GM21576 (cell line): ENCODE data around the gene TARBP2.

Experiments
- ATAC-seq: cut with Tn5 transposase; IDR thresholded peaks from one replicate; pipeline ENCODE4 v1.9.1; 2021; ENCODE audit warnings: mild to moderate bottlenecking, moderate library complexity; ENCODE audit not compliant: unreplicated experiment

TARBP2 gene

DNA sequence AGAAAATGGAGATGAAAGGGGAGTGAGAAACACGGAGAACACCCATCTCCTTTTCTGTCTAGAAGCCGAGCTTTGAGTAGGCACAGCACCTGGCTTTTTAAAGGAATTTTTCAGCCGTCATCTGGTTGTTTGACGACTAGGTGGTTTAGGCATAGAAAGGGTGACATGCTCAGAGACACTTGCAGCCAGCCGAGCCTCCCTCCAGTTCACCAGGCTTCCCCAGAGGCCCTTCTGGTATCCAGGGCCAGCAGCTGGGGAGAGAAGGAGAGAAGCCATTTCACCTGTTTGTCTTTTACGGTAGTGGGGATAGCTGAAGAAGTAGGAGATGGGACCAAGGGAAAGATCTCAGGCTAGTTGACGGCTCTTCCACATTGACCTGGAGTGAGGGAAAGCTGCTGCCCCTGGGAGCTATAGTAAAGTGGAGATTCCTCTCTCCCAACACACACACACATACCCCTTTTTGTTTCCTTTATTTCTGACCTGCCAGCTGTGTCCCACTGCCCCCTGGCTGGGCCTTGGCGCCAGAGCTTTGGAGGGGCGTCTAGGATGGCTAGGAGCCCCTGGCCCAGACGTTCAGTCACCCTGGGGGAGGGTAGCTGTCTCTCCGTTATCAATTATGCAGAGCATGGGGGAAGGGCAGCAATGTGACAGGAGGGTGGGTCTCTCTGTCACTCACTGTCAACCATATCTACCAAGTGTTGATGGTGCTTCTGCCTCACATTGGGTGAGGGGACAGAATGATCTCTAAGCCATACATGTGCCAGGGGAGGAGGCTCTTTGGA is 7.3 kb upstream of the TARBP2 start:
- no peak for ATAC-seq

DNA sequence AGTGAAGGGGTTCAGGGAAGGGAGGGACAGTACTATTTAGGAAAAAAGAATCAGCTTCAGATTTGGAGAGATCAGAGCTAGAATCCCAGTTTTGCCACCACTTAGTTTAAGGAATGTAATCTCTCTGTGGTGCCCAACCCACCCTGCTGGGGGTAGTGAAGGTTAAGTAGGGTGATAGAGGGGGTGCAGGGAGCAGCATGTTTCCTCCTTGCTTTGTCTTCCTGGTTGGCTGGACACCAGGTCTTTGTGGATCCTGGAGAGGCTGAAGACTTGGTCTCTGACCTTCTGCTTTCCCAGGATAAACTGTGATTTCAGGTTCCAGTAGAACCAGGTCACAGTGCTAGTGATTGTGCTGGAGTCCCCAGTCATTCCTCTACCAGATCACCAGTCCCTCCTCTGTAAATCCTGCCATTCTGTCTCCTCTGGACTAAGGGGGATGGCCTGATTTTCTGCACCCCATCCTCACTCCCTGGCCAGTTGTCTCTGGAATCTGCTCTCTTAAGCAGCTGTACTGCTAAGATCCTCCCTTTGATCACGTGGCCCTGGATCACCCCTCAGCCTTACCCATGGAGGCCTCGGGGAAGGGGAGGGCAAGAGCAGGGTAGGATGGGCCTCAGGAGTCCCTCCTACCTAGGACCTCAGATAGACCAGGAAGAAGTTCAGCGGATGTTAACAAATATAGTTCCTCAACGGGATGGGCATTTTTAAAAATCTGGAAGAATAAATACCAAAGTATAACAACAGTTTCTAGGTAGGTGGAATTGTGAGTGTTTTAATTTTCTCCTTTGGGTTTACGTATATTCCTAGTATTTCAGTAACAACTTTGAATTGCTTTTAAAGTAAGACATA is 5.0 kb upstream of the TARBP2 start:
- no peak for ATAC-seq

DNA sequence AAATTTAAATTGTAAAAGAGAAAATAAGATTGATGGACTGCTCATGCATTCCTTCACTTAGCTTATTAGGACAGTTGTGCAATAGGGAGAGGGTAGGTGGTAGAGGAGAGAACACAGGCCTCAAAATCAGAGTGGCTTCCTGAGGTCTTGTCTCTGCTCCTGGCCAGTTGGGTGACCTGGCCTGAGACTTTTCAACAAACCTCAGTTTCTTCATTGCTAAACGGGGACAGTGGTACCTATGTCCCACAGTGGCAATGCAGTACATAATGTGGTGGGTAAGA is 4.4 kb upstream of the TARBP2 start:
- ATAC-seq, result no peak

DNA sequence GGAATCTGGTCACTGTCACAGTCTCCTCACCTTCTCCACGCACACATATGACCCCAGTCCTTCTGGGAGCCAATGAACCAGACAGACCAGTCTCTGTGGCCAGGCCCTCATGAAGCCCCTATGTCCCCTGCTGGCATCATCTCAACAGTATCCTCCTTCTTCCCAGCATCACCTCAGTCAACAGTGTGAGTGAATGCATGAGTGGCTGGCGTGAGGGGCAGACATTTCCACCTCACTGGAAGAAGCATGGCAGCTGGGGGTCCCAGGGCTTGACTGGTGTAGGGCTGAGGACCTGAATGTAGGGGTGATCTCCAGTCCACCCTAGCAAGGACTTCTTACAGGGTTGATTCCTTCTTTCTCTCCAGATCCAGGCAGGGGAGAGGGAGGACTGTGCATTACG is 3.6 kb upstream of the TARBP2 start:
- no peak for ATAC-seq

DNA sequence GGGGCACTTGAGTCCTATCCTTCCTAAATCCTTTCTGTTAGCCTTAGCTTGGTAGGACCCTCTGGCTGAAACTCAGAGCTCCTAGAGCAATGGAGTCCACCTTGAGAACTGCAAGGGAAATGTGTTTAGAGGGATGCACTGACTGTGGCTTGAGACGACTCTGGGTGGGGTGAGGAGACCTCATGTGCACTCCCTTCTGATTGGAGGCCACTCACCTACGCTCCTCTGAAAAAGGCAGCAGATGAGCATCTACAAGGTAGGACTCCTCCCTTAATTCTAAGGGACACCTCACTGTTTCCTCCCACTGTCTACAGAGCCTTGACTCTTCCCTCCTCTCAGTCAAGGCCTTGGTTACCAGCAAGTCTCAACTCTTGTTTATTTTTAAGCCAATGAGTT is 2.9 kb upstream of the TARBP2 start:
- no peak for ATAC-seq

DNA sequence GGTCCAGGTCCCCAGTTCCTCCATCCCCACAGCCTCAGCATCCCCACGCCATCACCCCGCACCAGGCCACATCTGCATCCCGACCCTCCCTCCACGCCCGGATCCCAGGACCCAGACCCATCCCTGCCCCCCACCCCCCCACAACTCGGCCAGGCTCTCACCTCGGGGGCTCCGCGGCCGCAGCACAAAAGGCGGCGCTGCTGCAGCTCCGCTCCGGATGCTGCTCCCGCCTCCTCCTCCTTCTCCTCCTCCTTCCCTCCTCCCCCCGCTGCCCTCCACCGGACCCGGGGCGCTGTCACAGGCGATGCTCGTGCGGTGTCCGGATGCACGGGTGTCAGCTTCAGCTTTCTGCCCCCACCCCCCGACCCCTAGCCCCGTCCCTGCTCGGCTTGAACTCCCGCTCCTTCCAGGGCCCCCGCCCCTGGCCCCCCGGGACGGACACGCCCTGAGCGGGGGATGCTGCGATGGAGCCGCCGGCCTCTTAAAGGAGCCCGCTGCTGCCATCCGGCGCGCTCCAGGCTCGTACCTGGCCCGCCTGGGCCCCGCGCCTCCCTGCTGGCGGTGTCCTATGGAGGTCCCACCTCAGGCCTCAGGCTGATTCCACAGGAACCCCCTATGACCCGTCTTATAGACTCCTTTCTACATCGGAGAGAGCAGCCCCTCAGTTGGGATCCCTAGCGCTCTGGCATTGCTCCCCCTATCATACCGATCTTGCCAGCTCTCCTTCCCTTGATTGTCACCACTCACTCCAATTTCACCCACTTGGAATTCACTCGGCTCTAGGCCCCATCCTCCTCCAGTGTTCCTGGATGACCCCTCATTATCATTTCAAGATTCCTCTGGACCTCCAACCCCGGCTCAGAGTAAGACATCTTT is 1.6 kb upstream of the TARBP2 start, which contains the start of gene MAP3K12:
Gene MAP3K12, minus strand, starts transcription at position 193 of the 876 bp plus-strand sequence. CDS start 12,067 bp downstream, outside the sequence.
- ATAC-seq, result no peak

DNA sequence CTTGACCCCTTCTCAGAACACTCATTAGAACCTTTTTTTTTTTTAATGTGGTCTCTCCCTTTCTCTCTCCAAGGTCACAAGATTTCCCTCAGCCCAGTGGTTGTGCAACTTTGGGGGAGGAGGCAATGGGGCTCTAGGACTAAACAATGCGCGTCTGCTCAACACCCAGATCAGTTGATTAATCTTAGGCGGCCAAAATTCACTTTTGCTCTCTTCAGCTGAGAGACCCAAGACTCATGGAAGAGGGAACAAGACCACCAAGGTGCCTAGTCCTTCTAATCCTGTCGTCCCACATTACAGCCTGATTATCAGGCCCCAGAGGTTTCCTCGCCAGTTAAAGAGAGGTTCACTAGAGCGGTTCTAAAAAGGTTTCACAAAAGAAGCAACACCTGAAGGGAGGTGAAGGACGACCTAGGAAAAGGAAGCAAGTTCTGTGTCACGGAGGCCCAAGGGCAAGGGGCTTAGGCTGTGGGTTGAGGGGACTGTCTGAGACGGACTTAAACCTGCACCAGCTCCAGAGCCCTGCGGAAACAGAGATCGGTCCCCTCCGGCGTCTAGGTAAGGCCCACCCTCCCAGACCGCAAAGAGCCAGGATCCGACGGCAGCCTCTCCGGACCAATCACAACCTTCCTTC is 824 bp upstream of the TARBP2 start:
- no peak for ATAC-seq

DNA sequence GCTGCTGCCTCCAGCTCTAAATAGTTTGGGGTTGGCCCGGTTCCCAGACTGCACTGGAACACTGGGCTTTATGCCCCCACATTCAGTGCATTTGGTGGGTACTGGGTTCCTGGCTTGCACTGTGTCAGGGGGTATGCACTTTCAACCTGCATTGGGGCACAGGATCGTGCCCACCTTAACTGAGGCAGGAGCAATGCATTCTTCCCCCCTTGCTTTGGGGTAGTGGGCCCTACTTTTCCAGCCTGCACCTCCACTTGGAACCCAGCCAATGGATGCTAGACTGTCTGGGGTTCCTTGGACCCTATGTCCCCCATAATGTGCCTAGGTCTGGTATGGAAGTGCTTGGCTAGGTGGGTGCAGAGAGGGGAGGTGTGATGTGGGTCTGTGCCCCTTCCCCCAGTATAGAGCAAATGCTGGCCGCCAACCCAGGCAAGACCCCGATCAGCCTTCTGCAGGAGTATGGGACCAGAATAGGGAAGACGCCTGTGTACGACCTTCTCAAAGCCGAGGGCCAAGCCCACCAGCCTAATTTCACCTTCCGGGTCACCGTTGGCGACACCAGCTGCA is 615 bp downstream of the TARBP2 start:
- ATAC-seq, result no peak

DNA sequence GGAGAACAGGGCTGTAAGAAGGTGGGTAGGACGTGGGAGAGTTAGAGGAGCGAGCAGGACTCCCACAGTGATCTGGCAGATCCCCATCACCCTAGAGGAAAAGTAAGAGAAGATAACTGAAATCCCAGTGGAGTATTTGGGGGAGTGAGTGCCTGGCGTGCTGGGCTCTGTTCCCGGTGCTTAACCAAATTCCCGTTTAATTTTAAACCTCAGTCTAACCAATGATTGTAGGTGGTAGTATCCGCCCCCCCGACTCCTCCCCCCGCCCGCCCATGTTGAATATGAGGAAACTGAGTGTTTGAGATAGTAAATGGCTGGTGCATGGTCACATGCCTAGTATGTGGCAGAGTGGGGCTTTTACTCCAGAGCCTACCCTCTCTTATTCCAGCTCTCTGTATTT is 1.2 kb downstream of the TARBP2 start:
- ATAC-seq, result no peak

DNA sequence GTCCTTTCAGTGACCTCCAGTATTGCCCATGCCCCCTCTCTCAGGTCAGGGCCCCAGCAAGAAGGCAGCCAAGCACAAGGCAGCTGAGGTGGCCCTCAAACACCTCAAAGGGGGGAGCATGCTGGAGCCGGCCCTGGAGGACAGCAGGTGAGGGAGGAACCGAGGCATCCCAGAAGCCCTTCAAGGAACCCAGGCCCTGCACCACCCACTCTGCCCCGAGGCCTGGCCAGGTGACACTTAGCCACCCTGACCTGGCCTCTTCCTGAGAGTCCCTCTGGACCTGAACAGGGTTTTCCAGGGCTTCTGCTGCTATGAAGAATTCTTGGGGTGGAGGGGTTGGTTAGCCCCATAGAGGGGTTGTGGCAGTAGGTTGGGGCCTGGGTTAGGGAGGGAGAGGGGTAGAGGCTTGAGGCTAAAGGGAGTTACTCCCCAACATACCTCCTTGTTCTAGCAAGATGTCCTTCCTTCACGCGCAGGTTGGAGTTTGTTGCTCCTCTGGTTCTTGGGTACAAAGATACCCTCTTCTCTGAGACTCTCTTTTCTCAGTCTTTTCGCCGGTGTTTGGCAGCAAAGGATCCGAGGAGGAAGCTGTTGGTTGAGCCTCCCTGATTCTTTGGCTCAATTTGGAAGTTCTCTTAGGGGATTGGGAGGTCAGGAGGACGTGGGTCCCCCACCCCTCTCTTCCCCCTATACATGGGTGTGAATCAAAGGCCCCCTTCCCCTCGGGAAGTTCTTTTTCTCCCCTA is 2.1 kb downstream of the TARBP2 start:
- no peak for ATAC-seq

DNA sequence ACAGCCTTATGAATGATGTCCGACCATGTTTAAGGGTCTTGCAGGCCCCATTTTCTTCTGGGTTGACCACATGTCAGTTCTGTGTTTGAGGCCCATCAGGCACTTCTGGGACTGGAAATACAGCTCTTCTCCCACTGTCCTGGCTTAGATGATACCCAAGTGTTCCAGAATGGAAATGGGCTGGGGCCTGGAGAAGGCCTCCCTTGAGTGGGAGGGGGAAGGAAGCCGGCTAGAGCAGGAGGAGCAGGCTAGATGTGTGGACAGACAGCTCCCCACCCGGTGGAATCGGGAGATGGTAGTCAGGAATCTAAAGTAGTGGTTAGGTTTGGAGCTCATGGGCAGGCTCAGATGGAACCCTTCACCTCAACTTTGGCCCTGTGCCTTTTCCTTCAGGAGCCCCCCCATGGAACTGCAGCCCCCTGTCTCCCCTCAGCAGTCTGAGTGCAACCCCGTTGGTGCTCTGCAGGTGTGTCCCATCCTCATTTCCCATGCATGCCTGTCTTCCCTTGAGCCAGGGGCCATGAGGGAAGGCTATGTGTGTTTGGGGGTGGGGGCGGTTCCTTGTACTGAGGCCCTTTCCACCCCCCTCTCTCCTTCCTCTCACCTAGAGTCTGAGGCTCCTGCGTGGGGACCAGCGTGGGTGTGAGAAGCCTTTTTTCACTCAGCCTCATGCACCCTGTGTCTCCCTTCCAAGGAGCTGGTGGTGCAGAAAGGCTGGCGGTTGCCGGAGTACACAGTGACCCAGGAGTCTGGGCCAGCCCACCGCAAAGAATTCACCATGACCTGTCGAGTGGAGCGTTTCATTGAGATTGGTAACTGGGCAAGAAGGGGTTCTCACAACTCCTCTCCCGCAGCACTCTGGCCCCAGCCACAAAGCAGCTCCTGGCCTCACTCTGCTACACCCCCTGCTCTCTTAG is 3.2 kb downstream of the TARBP2 start:
- no peak for ATAC-seq

DNA sequence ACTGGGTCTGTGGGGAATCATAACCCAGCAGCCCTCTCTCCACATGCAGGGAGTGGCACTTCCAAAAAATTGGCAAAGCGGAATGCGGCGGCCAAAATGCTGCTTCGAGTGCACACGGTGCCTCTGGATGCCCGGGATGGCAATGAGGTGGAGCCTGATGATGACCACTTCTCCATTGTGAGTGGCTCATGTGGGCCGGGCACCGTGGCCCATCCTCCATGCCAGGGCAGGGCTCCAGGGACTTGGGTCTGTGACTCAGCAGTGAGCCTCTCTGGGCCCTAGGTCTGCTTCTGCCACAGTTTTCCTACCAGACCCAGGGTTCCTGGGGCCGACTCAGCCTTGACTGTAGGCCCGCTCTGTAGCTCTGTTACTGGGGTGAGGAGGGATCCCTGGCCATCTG is 4.0 kb downstream of the TARBP2 start:
- no peak for ATAC-seq

DNA sequence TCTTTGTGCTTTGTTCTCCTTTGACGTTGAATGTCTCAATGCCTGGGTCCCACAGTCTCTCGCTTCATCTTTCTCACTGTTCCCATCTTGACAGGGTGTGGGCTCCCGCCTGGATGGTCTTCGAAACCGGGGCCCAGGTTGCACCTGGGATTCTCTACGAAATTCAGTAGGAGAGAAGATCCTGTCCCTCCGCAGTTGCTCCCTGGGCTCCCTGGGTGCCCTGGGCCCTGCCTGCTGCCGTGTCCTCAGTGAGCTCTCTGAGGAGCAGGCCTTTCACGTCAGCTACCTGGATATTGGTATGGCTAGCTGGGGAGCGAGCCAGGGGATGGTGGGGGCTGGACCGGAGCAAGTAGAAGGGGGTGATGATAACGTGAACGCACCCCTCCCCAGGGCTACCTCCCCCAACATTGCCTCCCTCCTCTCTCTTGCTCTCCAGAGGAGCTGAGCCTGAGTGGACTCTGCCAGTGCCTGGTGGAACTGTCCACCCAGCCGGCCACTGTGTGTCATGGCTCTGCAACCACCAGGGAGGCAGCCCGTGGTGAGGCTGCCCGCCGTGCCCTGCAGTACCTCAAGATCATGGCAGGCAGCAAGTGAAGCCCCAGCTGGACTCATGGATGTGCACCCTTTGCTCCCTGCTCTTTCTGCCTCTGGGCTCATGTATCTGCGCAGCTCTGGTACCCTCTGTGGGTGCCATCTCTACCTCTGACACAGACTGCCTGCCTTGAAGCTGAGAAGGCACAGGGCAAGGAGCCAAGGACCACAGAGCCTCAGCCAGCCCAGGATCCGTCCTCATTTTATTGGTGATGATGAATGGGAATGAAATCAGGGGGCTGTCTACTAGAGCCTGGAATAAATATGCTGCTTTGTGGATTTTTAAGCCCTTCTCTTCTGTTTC is 4.7 kb downstream of the TARBP2 start:
- no peak for ATAC-seq

DNA sequence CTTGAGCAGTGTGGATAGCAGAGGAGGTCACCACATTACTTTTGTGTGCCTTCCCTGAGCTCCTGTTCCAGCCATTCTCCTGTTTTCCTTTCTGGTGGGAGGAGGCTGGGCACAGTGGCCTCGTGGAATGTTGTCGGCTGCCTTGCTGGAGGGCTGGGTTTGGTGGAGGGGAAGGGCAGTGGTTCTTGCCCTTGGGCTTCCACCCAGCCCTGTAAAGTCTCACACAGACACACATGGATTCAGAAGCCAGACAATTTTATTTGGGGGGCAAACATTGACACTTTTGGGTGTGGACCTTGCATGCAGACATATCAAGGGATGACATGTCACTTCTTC is 5.3 kb downstream of the TARBP2 start:
- no peak for ATAC-seq

DNA sequence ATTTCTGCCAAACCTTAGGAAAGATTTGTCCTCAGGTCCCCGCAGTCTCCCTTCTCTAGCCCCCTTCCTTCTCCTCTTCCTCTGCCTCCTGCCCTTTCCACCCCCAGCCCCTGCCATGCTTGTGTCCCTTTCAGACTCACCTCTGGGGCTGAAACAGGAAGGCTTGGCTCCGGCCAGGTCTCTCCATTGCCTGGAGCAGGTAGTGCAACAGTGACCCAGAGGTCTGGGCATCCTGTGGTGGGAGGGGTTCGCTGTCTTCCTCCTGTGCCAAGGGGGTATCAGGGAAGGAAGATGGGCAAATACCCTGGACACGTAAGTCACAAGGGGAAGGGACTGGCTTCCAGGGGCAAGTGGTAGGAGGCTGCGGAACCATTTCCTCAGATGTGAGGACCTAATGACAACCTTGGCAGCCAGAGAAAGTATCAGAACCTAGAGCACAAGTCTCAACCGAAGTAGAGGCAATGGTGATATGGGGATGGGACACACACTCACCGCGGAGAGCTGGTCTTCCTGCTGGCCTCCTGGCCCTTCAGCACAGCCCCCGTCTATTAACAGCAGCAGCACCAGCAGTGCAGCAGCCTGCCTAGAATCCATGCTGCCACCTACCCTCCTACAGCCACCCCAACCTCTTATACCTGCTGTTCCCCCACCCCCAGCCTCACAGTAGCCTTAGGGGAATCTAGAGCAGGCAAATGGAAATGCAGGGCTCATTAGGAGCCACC is 6.0 kb downstream of the TARBP2 start, which contains the start of gene NPFF:
Gene NPFF, minus strand, starts transcription at position 604 of the 722 bp plus-strand sequence. Its CDS starts 10 bp downstream, at position 594.
- ATAC-seq, result no peak

DNA sequence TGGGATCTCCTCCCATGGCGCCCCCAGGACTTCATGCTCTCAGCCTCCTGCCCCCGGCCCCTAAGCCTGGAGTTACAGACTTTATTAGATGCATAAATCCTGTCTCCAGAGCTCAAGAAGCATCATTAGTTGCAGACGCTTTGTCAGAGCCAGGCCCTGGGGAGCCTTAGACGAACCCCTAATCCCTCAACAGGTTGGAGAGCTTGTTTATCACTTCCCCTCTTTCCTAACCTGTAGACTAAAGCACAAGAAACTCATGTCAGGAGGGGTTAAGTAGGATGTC is 6.5 kb downstream of the TARBP2 start:
- no peak for ATAC-seq

DNA sequence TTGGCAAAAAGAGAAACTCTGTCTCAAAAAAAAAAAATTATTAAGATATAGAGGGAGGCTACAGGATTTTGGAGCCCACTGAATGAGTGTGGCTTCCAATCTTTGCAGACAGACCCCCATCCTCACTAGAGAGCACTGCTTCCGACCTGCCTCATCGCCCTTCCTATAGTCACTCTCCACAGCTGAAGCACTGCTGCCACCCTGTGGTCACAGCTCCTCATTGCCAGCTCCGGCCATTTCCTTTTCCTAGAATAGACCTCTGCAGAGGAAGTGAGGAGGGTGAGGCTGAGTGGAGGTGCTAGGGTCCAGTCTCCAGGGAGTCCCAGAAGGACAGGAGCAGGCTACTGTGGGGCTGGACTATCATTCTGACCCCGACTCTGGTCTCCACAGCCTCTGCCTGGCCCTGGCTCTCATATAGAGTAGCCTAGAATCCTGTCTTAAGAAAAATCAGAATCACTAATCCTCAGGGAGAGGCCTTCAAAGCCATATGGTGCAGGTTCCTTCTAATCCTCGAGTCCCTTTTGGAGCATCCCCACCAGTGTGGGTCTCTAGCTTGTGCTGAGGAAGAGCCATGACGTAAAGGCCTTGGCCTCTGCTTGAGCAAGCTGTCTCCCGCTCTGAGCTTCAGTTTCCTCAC is 7.6 kb downstream of the TARBP2 start:
- ATAC-seq, result peak; percentile 89
